ENCODE data around the gene PANX1. TPM values are rescaled to one million over a fixed set of nuclear protein-coding genes. Genes with fewer than 3 reads are reported as not detected.

Gene PANX1
- total and polyA plus RNA-seq, 10 of the 15 experiments (the other 5 are each of a cell fraction or from before 2014, with no cell fraction given) = 3.3 to 18.7 (median 14.4) TPM

DNA sequence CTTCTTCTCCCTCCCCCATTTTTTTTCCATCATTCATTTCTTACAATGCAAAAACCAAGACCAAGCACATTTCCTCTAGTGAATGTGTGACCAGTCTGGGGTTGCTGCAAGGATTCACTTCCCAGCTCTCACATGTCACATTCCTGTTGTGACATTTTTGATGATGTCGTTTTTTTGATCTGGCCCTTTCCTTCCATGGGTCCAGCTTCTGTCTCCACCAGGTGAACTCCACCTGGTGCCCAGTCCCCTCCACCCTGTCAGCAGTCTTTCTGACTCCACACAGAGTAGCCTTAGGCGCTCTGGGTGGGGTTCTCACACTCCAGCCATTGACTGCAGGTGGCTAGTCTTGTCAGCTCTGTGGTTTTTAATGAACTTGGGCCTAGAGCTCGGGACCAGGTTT lies 15.6 kb downstream of the PANX1 start:
- no peak overlapping the region for H2AFZ ChIP-seq (ENCODE audit: control insufficient read depth, low read depth, low read length)
- ChIA-PET CTCF (interaction anchor here (1.0 to 1.4 kb wide), 2 partner anchors 10 to 25 kb away, joined by 5 read pairs; no protein-coding TSS in a partner anchor), SMC1A (ENCODE audit: uncharacterized antibody, unreplicated experiment) (interaction anchor here (1.0 to 1.3 kb wide), 2 partner anchors 9 to 15 kb away, joined by 4 to 5 read pairs; no protein-coding TSS in a partner anchor), RAD21 (ENCODE audit: unreplicated experiment) (no interaction called here), POLR2A (interaction anchor here (0.6 to 2.2 kb wide), 3 partner anchors 13 to 926 kb away, joined by 3 to 7 read pairs (median 6); no protein-coding TSS in a partner anchor)
- peaks cover 14% of the 10 kb centered on the region for H3K4me1 ChIP-seq (ENCODE audit: control insufficient read depth, insufficient read depth, low read length)
- FAIRE-seq (no peak), ATAC-seq (no peak), DNase-seq (ENCODE audit: low read depth, low spot score) (no peak)
- no peak overlapping the region for H3K4me2 ChIP-seq (ENCODE audit: control insufficient read depth, insufficient read depth)
- no TSS peak for BruUV-seq (replicated peaks)
- TF ChIP-seq BMI1 (IDR thresholded peaks at IDR 0.05; ENCODE audit: borderline replicate concordance) (no peak), KDM1A (IDR thresholded peaks at IDR 0.05; ENCODE audit: borderline replicate concordance) (no peak)
- H3K9ac ChIP-seq (ENCODE audit: control insufficient read depth, insufficient read depth, low read length) = no peak overlapping the region
- H3K9me3 ChIP-seq (replicated peaks; ENCODE audit: control insufficient read depth, insufficient read depth, low read length) = no peaks in the 10 kb centered on the region
- H4K20me1 ChIP-seq (ENCODE audit: control insufficient read depth, insufficient read depth) = no peaks in the 10 kb centered on the region
- in situ Hi-C loops (cut with MboI) (no loop called here), intact Hi-C loops (cut with micrococcal nuclease; ENCODE audit: unreplicated experiment) (no loop called here)
- no peaks in the 10 kb centered on the region for H3K27me3 ChIP-seq (replicated peaks in 1 of 2; ENCODE audit: control insufficient read depth in 2 of 2, insufficient read depth in 2 of 2, low read length in 1 of 2)
- no peaks in the 10 kb centered on the region for H3K36me3 ChIP-seq (ENCODE audit: control insufficient read depth in 2 of 2, insufficient read depth in 2 of 2, low read length in 1 of 2)
- no peak overlapping the region for H3K4me3 ChIP-seq
- no peak overlapping the region for H3K27ac ChIP-seq (ENCODE audit: control insufficient read depth, insufficient read depth)
- WGBS (ENCODE audit: insufficient coverage, insufficient replicate concordance, low lambda C conversion rate, missing lambda C conversion rate) = 95% methylated on average over 3 of the region's 3 CpGs
- H3K79me2 ChIP-seq (ENCODE audit: control insufficient read depth, insufficient read depth, low read length) = peaks cover 36% of the 10 kb centered on the region

DNA sequence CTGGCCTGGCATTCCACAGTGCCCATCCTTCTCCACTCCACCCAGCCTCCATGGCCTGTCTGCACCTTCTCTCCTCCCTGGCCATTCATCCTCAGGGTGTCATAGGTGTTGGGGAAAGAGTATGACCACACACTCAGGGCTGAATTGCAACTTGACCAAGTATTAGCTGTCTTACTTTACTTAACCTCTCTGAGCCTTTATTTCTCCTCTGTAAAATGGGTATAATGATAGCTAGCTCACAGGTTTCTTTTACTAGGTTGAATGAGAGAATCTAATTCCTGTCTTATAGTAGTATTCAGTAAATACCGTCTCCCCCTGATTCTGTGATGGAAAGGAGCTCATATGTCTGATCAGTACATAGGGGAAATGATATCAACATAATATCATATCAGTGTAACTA lies 16.0 kb downstream of the PANX1 start:
- POLR2A ChIA-PET = interaction anchor here (0.6 to 1.1 kb wide), 3 partner anchors 13 to 926 kb away, joined by 3 to 6 read pairs (median 3); no protein-coding TSS in a partner anchor
- Histone ChIP-seq H3K4me3 (no peak overlapping the region), H3K4me1 (ENCODE audit: control insufficient read depth, insufficient read depth, low read length) (peaks cover 16% of the 10 kb centered on the region), H3K9me3 (replicated peaks; ENCODE audit: control insufficient read depth, insufficient read depth, low read length) (no peaks in the 10 kb centered on the region), H4K20me1 (ENCODE audit: control insufficient read depth, insufficient read depth) (no peaks in the 10 kb centered on the region), H3K36me3 (ENCODE audit: control insufficient read depth in 2 of 2, insufficient read depth in 2 of 2, low read length in 1 of 2) (no peaks in the 10 kb centered on the region), H3K4me2 (ENCODE audit: control insufficient read depth, insufficient read depth) (no peak overlapping the region), H2AFZ (ENCODE audit: control insufficient read depth, low read depth, low read length) (no peak overlapping the region), H3K79me2 (ENCODE audit: control insufficient read depth, insufficient read depth, low read length) (peaks cover 33% of the 10 kb centered on the region), H3K9ac (ENCODE audit: control insufficient read depth, insufficient read depth, low read length) (no peak overlapping the region), H3K27ac (ENCODE audit: control insufficient read depth, insufficient read depth) (no peak overlapping the region), H3K27me3 (replicated peaks in 1 of 2; ENCODE audit: control insufficient read depth in 2 of 2, insufficient read depth in 2 of 2, low read length in 1 of 2) (no peaks in the 10 kb centered on the region)
- BruUV-seq (replicated peaks) = no TSS peak
- ATAC-seq = no peak
- RAD21 ChIA-PET (ENCODE audit: unreplicated experiment) = no interaction called here
- SMC1A ChIA-PET (ENCODE audit: uncharacterized antibody, unreplicated experiment) = interaction anchor here (0.6 to 0.9 kb wide), 2 partner anchors 9 to 10 kb away, joined by 3 read pairs; no protein-coding TSS in a partner anchor
- WGBS (ENCODE audit: insufficient coverage, insufficient replicate concordance, low lambda C conversion rate, missing lambda C conversion rate) = 100% methylated on average over 1 of the region's 1 CpG
- intact Hi-C loops (cut with micrococcal nuclease; ENCODE audit: unreplicated experiment) (no loop called here), in situ Hi-C loops (cut with MboI) (no loop called here)
- FAIRE-seq = no peak
- CTCF ChIA-PET = interaction anchor here (1.0 to 1.4 kb wide), 2 partner anchors 10 to 25 kb away, joined by 5 read pairs; no protein-coding TSS in a partner anchor
- DNase-seq (ENCODE audit: low read depth, low spot score) = no peak
- TF ChIP-seq NFYA (IDR thresholded peaks at IDR 0.05; ENCODE audit: borderline replicate concordance, low read depth, low read length) (no peak), ZNF207 (IDR thresholded peaks at IDR 0.05; ENCODE audit: borderline replicate concordance) (no peak), MYC (IDR thresholded peaks at IDR 0.05; ENCODE audit: insufficient read depth, insufficient read length, insufficient replicate concordance, low read length, severe bottlenecking) (no peak), CBFB (IDR thresholded peaks at IDR 0.05; ENCODE audit: low read depth) (no peak), ZBED1 (IDR thresholded peaks at IDR 0.05; ENCODE audit: borderline replicate concordance) (no peak), NR2C1 (IDR thresholded peaks at IDR 0.05) (no peak), EP300 (IDR thresholded peaks at IDR 0.05; ENCODE audit: borderline replicate concordance in 1 of 2, control insufficient read depth in 1 of 2, low read depth in 2 of 2, low read length in 2 of 2) (no peak), BCL11A (IDR thresholded peaks at IDR 0.05; ENCODE audit: low read depth, low read length) (no peak), IKZF2 (IDR thresholded peaks at IDR 0.05) (no peak), KAT2A (conservative IDR thresholded peaks at IDR 0.05; ENCODE audit: control insufficient read depth, low read depth, low read length) (no peak), KLF5 (IDR thresholded peaks at IDR 0.05; ENCODE audit: partially characterized antibody) (no peak)
- TF ChIP-seq, protein P1, sequence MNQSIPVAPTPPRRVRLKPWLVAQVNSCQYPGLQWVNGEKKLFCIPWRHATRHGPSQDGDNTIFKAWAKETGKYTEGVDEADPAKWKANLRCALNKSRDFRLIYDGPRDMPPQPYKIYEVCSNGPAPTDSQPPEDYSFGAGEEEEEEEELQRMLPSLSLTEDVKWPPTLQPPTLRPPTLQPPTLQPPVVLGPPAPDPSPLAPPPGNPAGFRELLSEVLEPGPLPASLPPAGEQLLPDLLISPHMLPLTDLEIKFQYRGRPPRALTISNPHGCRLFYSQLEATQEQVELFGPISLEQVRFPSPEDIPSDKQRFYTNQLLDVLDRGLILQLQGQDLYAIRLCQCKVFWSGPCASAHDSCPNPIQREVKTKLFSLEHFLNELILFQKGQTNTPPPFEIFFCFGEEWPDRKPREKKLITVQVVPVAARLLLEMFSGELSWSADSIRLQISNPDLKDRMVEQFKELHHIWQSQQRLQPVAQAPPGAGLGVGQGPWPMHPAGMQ (IDR thresholded peaks at IDR 0.05; ENCODE audit: borderline replicate concordance) = no peak
- TF ChIP-seq, protein P2, sequence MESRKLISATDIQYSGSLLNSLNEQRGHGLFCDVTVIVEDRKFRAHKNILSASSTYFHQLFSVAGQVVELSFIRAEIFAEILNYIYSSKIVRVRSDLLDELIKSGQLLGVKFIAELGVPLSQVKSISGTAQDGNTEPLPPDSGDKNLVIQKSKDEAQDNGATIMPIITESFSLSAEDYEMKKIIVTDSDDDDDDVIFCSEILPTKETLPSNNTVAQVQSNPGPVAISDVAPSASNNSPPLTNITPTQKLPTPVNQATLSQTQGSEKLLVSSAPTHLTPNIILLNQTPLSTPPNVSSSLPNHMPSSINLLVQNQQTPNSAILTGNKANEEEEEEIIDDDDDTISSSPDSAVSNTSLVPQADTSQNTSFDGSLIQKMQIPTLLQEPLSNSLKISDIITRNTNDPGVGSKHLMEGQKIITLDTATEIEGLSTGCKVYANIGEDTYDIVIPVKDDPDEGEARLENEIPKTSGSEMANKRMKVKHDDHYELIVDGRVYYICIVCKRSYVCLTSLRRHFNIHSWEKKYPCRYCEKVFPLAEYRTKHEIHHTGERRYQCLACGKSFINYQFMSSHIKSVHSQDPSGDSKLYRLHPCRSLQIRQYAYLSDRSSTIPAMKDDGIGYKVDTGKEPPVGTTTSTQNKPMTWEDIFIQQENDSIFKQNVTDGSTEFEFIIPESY (IDR thresholded peaks at IDR 0.05) = no peak
